Stromal cell of bone marrow (primary cell): Measurements from ENCODE around the gene EP300.
"Not testable (repeated sequence)": the region's sequence is repeated elsewhere in the genome, so short reads cannot be mapped to it uniquely, and the experiment has no call there.

Experiments
- DNase-seq: peaks from one replicate; pipeline ENCODE4 v3.0.0-alpha.2; 2012; ENCODE audit warnings: low read depth

Gene EP300

DNA sequence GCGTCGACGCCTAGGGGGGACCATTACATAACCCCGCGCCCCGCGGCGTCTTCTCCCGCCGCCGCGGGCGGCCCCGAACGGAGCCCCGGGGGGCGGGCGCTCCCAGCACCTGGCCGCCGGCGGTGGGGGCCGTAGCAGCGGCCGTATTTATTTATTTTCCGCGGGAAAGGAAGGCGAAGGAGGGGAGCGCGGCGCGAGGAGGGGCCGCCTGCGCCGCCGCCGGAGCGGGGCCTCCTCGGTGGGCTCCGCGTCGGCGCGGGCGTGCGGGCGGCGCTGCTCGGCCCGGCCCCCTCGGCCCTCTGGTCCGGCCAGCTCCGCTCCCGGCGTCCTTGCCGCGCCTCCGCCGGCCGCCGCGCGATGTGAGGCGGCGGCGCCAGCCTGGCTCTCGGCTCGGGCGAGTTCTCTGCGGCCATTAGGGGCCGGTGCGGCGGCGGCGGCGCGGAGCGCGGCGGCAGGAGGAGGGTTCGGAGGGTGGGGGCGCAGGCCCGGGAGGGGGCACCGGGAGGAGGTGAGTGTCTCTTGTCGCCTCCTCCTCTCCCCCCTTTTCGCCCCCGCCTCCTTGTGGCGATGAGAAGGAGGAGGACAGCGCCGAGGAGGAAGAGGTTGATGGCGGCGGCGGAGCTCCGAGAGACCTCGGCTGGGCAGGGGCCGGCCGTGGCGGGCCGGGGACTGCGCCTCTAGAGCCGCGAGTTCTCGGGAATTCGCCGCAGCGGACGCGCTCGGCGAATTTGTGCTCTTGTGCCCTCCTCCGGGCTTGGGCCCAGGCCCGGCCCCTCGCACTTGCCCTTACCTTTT lies at the start of gene EP300:
TSS of gene EP300 (plus strand) at position 570 of the 795 bp plus-strand sequence. CDS start 413 bp downstream, outside the sequence.
- DNase-seq: peak; percentile 70

- DNase-seq: no peak
These were observed 48.7 kb upstream of the EP300 start for GRCh38 chr22:41043722-41044121.

DNA sequence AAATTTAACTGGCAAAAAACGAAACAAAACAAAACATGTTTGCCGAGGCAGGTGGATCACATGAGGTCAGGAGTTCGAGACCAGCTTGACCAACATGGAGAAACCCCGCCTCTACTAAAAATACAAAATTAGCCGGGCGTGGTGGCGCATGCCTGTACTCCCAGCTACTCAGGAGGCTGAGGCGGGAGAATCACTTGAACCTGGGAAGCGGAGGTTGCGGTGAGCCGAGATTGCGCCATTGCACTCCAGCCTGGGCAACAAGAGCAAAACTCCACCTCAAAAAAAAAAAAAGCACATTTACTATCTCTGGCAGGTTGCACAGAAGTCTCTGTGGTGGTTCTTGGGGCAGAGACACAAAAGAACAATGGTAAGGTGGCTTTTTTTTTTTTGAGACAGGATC lies 46.8 kb upstream of the EP300 start:
- DNase-seq: not testable (repeated sequence)

- no peak for DNase-seq
These were observed 44.6 kb upstream of the EP300 start for GRCh38 chr22:41047801-41048211.

DNA sequence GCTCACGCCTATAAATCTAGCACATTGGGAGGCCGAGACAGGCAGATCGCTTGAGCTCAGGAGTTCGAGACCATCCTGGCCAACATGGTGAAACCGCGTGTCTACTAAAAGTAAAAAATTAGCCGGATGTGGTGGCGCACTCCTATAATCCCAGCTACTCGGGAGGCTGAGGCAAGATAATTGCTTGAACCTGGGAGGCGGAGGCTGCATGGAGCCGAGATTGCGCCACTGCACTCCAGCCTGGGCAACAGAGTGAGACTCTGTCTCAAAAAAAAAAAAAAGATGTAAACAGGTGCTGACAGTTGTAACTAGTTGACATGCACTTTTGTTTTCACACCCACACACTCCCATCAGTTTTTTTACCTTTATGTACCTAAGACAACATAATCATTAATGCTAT lies 44.0 kb upstream of the EP300 start:
- not testable (repeated sequence) for DNase-seq

DNA sequence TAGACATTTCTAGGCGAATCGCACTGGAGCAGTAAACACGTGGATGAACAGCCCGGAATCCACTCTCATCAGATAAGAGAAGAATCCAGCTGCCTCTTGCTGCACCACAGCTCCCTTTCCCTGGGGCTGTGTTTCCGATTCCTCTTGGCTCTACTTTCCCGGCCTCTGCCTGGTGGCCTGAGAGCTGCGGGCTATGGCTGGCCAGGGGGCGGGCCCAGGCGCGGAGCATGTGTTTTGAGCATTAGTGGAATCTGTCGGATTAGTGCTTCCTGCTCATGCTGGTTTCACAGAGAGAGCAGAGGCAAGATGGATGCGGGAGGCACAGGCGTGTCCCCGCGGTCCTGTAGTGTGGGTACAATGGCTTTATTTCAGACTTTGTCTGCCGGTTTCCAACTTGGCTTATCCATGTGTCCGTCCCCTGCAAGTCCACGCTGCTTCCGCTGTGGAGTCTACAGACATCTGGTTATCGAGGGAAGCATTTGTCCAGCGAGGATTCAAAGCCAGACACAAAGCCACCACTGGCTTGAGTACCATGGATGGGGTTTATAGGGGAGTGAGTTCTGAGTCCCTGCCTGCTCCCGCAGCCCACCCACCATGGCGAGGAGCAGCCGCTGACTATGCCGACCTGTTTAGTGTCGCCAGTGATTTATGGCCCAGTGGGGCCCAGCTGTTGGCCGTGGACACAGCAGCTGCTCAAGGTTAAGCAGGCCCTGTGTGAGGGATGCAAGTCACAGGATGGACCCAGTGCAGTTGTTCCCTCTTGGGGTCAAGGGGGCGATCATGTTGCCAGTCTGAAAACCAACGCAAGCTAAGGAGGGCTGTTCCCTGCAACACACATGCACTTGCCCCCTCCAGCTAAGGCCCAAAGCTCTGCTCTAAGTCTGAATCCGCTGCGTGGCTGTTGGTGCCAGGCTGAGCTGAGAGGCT lies 43.3 kb upstream of the EP300 start:
- peak; percentile 45 for DNase-seq

DNA sequence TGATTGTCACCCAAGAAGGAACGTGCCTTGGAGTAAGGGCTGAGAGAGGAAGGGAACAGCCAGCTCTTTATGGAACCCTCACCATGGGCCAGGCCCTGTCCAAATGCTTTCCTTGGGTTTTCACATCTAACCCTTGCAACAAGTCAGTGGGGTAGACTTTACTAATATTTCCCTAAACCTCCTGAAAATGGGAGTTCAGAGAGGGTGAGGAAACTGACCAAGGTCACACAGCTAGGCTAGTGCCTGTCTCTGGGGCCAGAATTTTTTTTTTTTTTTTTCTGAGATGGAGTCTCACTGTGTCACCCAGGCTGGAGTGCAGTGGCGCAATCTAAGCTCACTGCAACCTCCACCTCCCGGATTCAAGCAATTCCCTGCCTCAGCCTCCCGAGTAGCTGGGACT lies 42.6 kb upstream of the EP300 start:
- not testable (repeated sequence) for DNase-seq

- DNase-seq: no peak
These were observed 41.5 kb upstream of the EP300 start for GRCh38 chr22:41050883-41051282.

DNA sequence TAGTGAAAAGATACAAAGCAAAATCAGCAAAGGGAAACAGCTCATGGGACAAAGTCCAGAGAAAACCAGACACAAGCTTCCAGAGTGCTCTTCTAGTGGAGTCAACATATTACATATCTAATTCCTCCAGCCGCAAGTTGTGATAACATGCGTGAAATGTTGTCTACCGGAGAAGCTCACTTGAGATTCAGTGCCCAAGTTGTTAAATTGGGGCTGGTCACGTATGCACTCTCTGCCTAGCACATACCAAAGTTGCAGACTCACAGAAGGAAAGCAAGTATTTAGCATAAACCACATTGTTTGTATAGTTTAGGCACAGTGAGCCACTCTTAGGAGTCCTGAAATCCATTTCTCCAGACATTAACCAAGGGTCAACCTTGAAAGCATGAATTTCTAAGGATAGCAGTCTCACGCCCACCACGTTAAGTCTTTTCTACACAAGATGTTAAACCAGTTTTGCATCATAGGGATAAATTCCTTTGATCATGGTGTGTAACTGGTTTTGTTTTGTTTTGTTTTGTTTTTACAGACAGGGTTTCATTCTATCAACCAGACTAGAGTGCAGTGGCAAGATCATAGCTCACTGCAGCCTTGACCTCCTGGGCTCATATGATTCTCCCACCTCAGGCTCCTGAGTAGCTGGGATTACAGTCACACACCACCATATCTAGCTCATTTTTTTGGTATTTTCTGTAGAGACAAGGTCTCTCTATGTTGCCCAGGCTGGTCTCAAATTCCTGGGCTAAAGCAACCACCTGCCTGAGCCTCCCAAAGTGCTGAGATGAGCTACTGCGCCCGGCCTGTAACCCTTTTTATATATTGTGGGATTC lies 39.5 kb upstream of the EP300 start:
- DNase-seq: no peak

- DNase-seq: no peak
These were observed 35.3 kb upstream of the EP300 start for GRCh38 chr22:41057076-41057475.

DNA sequence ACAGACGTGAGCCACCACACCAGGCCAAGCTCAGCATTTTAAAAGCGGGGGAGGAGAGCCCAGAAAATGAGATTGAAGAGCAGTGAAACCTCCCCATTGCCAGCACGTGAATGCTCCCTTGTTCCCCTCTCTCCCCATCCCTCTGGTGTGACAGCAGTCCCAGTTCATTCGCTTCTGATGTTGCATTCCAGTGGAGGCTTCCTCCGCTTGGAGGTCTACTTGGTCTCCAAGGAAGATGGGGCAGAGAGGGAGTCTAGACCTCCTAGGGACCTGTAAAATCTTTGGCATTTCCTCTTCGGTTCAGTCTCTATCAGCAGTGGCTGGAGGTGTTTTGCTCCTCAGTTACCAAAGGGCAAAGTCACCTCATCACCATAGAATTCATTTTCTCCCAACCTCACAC lies 30.2 kb upstream of the EP300 start:
- no peak for DNase-seq

- not testable (repeated sequence) for DNase-seq
These were observed 28.1 kb upstream of the EP300 start for GRCh38 chr22:41064326-41064725.

DNA sequence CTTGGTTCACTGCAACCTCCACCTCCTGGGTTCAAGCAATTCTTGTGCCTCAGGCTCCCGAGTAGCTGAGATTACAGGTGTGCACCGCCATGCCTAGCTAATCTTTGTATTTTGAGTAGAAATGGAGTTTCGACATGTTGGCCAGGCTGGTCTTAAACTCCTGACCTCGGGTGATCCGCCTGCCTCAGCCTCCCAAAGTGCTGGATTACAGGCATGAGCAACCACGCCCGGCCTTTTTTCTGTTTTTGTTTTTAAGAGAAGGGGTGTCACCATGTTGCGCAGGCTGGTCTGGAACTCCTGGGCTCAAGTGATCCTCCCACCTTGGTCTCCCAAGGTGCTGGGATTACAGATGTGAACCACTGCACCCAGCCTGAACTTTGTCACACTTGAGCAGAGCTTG lies 26.1 kb upstream of the EP300 start:
- not testable (repeated sequence) for DNase-seq

DNA sequence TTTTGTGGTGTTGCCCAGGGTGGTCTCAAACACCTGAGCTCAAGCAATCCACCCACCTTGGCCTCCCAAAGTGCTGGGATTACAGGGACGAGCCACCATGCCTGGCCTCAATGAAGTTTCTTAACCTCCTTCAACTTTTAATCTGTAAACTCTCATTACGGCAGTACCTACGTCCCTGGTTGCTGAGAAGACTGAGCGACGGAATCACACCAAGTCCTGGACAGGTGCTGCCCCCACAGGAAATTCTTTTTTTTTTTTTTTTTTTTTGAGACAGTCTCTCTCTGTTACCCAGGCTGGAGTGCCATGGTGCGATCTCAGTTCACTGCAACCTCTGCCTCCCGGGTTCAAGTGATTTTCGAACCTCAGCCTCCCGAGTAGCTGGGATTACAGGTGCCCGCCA lies 24.4 kb upstream of the EP300 start:
- not testable (repeated sequence) for DNase-seq

- DNase-seq: no peak
These were observed 21.6 kb upstream of the EP300 start for GRCh38 chr22:41070665-41071331.

- no peak for DNase-seq
These were observed 18.3 kb upstream of the EP300 start for GRCh38 chr22:41074061-41074460.

DNA sequence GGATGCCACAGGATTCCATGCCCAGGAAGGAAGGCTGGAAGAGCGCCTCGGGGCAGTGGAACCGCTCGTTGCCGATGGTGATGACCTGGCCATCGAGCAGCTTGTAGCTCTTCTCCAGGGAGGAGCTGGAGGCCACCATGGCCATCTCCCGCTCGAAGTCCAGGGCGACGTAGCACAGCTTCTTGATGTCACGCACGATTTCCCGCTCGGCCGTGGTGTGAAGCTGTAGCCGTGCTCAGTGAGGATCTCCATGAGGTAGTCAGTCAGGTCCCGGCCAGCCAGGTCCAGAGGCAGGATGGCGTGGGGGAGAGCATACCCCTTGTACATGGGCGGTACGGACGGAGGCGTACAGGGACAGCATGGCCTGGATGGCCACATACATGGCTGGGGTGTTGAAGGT lies 17.9 kb upstream of the EP300 start:
- no peak for DNase-seq

- no peak for DNase-seq
These were observed 17.3 kb upstream of the EP300 start for GRCh38 chr22:41074941-41075710.

- DNase-seq: no peak
These were observed 16.4 kb upstream of the EP300 start for GRCh38 chr22:41075946-41076345.

DNA sequence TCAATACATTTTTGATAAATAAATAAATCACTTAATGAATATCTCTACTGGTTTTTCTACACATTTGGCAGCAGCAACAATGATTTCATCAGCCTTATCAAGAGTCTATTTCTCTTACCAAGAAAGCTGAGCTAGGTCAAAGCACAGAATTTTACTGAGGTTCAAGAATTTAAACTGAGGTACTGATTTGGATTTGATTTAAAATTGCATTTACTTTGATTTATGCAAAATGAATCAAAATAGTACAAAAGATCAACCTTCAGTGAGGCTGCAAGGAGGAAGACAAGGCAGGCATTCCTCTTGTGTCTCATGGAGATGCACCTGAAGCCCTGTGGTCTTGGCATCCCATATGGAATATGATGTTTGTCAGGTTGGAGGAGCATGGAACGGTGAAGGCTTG lies 15.5 kb upstream of the EP300 start:
- no peak for DNase-seq

- no peak for DNase-seq
These were observed 13.5 kb upstream of the EP300 start for GRCh38 chr22:41078931-41079330.
